Measurements from ENCODE around the gene VKORC1L1.
"Not testable (repeated sequence)": the region's sequence is repeated elsewhere in the genome, so short reads cannot be mapped to it uniquely, and the experiment has no call there.

The VKORC1L1 gene

GRCh38 chr7:65884983-65885382, 12.1 kb downstream of the VKORC1L1 start:
- in situ Hi-C loops (cut with MboI; ENCODE audit: low sequenced_read_pairs) = not testable (repeated sequence)

DNA sequence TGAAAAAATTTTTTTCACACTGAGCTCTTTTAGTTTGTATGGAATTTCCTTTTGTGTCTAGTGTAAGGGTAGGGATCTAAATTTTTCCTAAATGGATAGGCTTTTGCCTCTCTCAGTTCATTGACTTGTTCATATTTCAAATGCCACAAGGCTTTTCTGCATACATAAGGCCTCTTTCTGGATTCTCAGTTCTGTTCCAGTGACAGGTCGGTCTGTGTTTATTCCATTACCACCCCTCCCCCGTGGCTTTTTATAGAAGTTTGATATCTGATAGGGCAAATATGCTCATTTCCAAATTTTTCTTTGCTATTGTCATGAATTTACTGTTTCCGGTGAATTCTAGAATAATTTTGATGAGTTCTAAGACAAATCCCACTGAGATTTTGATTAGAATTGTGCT, 12.7 kb downstream of the VKORC1L1 start:
- in situ Hi-C loops (cut with MboI; ENCODE audit: low sequenced_read_pairs) = not testable (repeated sequence)

GRCh38 chr7:65888434-65889156, 15.7 kb downstream of the VKORC1L1 start:
- in situ Hi-C loops (cut with MboI; ENCODE audit: low sequenced_read_pairs) = not testable (repeated sequence)

DNA sequence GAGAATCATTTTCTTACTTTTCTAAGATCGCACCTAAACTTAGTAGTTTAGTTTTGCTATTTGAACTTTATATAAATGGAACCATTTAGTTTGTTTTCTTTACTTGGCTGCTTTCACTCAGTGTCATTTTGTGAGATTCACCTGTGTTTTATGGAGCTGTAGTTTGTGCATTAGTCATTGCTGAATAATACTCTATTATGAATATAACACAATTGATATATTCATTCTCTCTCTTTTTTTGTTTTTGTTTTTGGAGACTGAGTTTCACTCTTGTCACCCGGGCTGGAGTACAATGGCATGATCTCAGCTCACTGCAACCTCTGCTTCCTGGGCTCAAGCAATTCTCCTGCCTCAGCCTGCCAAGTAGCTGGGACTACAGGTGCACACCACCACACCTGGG, 16.8 kb downstream of the VKORC1L1 start:
- in situ Hi-C loops (cut with MboI; ENCODE audit: low sequenced_read_pairs) = not testable (repeated sequence)

DNA sequence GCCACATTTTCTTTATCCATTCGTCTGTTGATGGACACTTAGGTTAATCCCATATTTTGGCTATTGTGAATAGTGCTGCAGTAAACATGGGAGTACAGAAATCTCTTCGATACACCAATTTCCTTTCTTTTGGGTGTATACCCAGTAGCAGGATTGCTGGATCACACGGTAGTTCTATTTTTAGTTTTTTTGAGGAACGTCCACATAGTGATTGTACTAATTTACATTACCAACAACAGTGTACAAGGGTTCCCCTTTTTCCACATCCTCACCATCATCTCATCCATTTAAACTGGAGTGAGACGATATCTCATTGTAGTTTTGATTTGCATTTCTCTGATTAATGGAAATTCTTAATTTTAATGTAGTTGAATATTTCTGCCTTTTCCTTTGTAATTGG, 19.3 kb downstream of the VKORC1L1 start:
- in situ Hi-C loops (cut with MboI; ENCODE audit: low sequenced_read_pairs) = no loop called here

DNA sequence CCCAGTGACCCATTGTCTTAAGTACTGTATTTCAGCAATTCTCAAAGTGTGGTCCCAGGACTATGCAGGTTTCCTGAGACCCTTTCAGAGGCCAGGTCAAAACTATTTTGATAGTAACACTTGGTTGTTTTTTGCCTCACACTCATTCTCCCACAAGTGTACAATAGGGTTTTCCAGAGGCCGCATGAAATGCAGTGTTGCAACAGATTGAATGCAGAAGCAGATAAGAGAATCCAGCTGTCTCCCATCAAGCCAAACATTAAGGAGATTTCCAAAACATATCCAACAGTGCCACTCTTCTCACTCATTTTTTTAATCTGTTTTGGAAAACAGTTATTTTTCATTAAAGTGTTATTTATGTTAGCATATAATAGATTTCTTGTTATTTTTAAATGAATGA, 20.0 kb downstream of the VKORC1L1 start:
- in situ Hi-C loops (cut with MboI; ENCODE audit: low sequenced_read_pairs) = no loop called here

DNA sequence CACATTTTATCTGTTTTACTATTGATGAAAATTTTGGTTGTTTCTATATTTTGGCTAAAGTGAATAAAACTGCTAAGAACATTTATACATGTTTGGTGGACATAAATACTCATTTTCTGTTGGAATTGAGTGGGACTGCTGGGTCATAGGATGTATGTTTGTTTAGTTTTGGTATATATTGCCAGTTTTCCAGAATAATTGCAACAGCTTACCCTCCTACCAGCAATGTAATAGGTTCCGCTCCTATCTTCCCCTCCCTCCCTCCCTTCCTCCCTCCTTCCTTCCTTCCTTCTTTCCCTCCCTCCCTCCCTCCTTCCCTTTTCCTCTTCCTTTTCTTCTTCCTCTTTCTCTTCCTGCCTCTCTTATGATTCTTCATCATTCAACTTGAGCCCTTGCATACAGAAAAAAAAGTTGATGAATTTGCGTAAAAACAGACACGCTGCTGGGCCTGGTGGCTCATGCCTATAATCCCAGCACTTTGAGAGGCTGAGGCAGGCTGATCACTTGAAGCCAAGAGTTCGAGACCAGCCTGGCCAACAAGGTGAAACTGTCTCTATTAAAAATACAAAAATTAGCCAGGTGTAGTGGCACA, 23.5 kb downstream of the VKORC1L1 start:
- in situ Hi-C loops (cut with MboI; ENCODE audit: low sequenced_read_pairs) = no loop called here

DNA sequence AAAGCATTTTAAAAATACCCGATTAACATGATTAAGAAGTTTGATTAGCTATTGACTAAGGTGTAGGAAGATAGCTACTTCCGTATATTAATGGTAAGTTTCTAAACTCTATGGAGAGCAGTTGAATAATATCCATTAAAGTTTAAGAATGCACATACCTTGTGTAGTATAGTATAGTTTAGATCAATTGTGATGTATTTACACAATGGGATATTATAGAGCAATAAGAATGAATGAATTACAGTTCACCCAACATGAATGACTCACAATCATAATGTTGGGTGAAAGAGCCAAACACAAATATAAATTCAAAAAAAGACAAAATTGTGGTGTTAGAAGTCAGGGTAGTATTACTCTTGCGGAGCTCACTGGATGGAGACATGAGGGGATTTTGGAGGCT, 24.4 kb downstream of the VKORC1L1 start:
- in situ Hi-C loops (cut with MboI; ENCODE audit: low sequenced_read_pairs) = not testable (repeated sequence)

DNA sequence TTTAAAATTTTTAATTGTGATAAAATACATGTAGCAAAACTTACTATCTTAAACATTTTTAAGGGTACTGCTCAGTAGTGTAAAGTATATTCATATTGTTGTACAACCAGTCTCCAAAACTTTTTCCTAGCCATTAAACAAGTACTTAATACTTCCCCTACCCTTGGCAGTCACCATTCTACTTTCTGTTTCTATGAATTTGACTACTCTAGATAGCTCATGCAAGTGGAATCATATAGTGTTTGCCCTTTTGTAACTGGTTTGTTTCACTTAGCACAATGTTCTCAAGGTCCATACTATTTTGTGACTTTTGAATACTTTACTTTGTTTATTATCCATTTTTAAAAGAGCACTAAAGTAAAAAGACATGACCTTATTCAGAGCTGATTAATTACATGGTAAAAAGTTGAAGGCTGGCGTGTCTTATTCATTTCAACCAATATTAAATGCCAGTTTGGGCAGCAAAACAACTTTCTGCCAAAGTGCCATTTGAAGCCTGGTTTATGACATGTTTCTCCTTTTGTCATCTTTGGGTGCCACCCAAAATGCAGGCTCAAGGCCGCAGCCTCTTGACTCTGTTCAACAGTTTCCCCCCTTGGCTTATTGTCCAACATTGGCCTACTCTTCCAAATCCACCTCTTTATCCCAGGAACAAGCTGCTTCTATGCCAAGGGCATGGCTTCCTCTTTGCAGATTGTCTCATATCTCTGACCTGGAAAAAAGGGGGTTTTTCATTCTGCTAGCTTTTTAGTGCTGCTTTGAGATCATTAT, 26.0 kb downstream of the VKORC1L1 start:
- in situ Hi-C loops (cut with MboI; ENCODE audit: low sequenced_read_pairs) = not testable (repeated sequence)

- in situ Hi-C loops (cut with MboI; ENCODE audit: low sequenced_read_pairs) = no loop called here
Measured at GRCh38 chr7:65902306-65902705, 29.4 kb downstream of the VKORC1L1 start.

DNA sequence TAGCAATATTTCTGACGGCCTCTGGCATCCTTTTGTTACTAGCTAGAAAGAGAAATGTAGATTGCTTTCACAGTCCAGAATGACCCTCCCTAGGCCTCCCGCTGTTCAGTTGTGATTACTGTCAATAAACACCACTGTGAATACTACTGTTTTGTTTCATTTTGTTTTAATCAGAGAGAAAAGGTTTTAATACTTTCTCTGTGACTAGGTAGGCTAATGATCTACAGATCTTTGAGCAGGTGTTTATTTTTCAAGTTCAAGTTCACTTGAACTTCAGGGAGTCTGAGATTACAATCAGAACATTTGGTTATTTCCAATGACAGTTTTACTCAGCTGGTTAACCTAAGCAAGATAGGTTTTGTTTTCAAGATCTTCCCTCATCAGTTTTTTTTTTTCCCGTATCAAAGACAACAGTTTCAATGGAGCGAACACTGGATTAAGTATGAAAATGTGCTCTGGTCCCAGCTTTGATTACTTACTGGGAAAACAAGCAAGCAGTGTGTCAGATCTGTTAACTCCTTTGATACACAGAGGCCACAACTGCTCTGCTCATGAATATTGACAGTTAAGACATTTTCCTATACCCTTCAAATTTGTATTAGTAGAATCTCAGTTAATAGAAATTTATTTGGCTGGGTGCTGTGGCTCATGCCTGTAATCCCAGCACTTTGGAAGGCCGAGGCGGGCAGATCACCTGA, 34.8 kb downstream of the VKORC1L1 start:
- in situ Hi-C loops (cut with MboI; ENCODE audit: low sequenced_read_pairs) = no loop called here

DNA sequence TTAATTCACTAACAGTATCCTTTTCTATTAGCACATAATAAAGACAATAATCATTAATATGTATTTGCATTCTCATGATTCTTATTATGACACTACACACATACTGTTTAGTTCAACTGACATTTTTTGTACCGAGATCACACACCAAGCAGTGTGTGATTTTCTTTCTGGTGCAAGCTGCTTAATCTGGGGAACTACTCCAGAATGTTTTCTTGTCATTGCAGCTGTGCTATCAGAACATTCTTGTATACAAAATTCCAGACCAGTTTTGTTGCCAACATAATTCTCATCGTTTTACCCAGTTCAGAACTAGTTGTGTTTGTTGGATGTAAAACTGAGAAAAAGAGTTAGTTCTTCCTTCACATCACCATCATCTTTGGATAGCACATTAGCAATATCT, 37.4 kb downstream of the VKORC1L1 start:
- in situ Hi-C loops (cut with MboI; ENCODE audit: low sequenced_read_pairs) = no loop called here

- in situ Hi-C loops (cut with MboI; ENCODE audit: low sequenced_read_pairs) = no loop called here
Measured at GRCh38 chr7:65912237-65912636, 39.4 kb downstream of the VKORC1L1 start.

- in situ Hi-C loops (cut with MboI; ENCODE audit: low sequenced_read_pairs) = no loop called here
Measured at GRCh38 chr7:65915921-65916657, 43.2 kb downstream of the VKORC1L1 start.

- in situ Hi-C loops (cut with MboI; ENCODE audit: low sequenced_read_pairs) = no loop called here
Measured at GRCh38 chr7:65923316-65923715, 50.4 kb downstream of the VKORC1L1 start.

- in situ Hi-C loops (cut with MboI; ENCODE audit: low sequenced_read_pairs) = no loop called here
Measured at GRCh38 chr7:65924193-65924592, 51.3 kb downstream of the VKORC1L1 start.

- in situ Hi-C loops (cut with MboI; ENCODE audit: low sequenced_read_pairs) = no loop called here
Measured at GRCh38 chr7:65925040-65925439, 52.2 kb downstream of the VKORC1L1 start.

DNA sequence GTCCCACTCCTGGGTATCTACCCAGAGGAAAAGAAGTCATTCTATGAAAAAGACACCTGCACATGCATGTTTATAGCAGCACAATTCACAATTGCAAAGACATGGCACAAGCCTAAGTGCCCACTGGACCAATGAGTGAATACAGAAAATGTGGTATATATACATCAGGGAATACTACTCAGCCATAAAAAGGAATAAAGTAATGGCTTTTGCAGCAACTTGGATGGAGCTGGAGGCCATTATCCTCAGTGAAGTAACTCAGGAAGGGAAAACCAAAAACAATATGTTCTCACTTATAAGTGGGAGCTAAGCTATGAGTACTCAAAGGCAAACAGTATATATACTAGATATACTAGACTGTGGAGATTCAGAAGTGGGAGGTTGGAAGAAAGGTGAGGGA, 53.7 kb downstream of the VKORC1L1 start:
- in situ Hi-C loops (cut with MboI; ENCODE audit: low sequenced_read_pairs) = no loop called here

GRCh38 chr7:65927489-65928448, 54.9 kb downstream of the VKORC1L1 start:
- in situ Hi-C loops (cut with MboI; ENCODE audit: low sequenced_read_pairs) = no loop called here

- in situ Hi-C loops (cut with MboI; ENCODE audit: low sequenced_read_pairs) = no loop called here
Measured at GRCh38 chr7:65931685-65932084, 58.8 kb downstream of the VKORC1L1 start.
